ENCODE measurements around the gene C1orf174.

C1orf174 gene

DNA sequence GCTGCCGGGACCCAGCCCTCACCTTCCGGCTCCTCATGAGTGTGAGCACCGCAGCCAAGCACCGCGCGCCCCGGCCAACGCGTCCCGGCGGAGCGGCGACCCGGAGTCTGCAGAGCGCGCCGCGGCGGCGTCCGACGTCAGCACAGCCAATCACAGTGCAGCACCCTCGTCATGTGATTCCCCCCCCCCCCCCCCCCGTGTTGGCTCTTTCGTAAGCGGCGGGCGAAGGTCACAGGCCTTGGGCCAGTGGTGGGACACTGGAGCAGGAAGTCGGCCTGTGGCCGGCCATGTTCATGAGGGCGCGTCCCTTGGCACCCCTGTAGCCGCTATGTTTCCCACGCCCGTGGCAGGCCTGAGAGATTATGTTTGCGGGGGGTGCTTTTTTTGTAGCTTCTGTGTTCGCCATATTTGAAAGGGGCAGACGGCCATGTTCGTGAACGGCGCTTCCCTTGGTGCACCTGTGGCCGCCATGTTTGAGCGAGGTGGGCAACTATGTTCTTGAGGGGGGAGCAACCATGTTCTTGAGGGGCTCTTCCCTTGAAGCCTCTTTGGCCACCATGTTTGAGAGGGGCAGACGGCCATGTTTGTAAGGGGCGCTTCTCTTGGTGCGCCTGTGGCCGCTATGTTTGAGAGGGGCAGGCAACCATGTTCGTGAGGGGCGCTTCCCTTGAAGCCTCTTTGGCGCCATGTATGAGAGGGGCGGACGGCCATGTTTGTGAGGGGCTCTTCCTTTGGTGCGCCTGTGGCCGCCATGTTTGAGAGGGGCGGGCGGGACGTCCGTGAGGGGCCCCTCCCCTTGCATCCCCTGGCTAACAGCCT is at the start of gene C1orf174:
Gene C1orf174 (minus strand): TSS at position 123 of the 819 bp plus-strand sequence. CDS start 86 bp downstream, at position 37.
- DNase-seq (ENCODE audit: low read depth in 1 of 2, low spot score in 1 of 2), result peak; percentile 77 to 95
- in situ Hi-C loops (cut with HindIII; ENCODE audit: low pct_unique_long_range_greater_than_20kb, low sequenced_read_pairs), result no loop called here
- TF ChIP-seq JUND (IDR thresholded peaks at IDR 0.05; ENCODE audit: low read depth), result no peak

GRCh38 chr1:3948344-3948743 is 48.3 kb upstream of the C1orf174 start:
- no peak for DNase-seq (ENCODE audit: low read depth in 1 of 2, low spot score in 1 of 2)
- no peak for TF ChIP-seq JUND (IDR thresholded peaks at IDR 0.05; ENCODE audit: low read depth)
- in situ Hi-C loops (cut with HindIII; ENCODE audit: low pct_unique_long_range_greater_than_20kb, low sequenced_read_pairs), result no loop called here

DNA sequence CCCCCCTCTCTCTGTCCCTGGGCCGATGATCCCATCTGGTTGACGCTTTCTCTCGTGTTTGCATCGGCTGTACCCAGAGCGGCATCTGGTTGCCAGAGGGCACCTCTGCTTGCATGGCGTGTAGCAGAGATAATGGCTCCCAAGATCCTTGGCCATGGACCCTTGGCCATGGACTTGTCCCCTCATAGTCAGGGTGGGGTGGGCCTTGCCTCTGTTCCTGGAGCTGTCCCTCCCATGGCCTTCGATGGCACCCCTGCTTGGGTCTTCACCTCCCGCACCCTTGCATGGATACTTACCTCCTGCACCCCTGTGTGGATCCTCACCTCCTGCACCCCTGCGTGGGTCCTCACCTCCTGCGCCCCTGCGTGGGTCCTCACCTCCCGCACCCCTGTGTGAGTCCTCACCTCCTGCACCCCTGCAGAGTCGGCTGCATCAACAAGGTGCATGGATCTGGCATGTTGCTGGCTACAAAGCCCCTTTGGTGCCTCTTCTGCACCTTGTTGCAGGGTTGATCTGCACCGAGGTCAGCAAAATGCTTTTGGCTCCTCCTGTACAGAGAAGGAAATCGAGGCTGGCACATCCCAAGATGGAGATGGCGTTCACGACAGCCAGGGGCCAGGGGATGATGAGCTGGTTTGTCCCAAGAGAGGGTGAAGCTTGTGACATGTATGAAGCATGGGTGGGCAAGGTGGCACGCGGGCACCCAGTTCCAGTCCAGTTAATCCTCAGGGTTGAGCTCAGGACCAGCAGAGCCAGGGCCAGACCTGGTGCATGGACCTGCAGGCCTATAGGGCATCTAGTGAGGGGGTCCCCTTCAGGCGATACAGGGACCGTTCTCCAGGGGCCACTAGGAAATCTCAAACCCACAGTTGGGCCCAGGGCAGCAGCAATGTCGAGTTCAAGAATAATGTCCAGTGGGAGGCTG is 46.1 kb upstream of the C1orf174 start:
- no peak for DNase-seq (ENCODE audit: low read depth in 1 of 2, low spot score in 1 of 2)
- TF ChIP-seq JUND (IDR thresholded peaks at IDR 0.05; ENCODE audit: low read depth), result no peak
- in situ Hi-C loops (cut with HindIII; ENCODE audit: low pct_unique_long_range_greater_than_20kb, low sequenced_read_pairs), result no loop called here

DNA sequence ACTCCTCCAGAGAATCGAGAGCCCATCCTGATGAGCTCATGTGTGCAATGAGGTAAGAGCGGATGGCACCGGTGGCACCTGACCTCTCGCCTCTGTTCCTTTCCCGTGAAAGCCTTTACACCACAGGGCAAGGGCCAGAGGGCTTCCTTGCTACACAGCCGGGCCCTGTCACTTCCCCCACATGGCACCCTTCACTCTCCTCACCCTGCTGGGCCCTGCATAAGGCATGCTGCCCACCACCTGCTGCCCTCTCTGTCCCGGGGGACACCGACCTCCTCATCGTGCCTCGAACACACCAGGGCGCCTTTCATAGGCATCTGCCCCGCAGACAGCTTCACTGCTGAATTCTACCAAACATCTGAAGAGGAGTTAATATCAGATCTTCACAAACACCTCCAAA is 45.1 kb upstream of the C1orf174 start:
- TF ChIP-seq JUND (IDR thresholded peaks at IDR 0.05; ENCODE audit: low read depth), result no peak
- DNase-seq (ENCODE audit: low read depth in 1 of 2, low spot score in 1 of 2), result no peak
- in situ Hi-C loops (cut with HindIII; ENCODE audit: low pct_unique_long_range_greater_than_20kb, low sequenced_read_pairs), result no loop called here

DNA sequence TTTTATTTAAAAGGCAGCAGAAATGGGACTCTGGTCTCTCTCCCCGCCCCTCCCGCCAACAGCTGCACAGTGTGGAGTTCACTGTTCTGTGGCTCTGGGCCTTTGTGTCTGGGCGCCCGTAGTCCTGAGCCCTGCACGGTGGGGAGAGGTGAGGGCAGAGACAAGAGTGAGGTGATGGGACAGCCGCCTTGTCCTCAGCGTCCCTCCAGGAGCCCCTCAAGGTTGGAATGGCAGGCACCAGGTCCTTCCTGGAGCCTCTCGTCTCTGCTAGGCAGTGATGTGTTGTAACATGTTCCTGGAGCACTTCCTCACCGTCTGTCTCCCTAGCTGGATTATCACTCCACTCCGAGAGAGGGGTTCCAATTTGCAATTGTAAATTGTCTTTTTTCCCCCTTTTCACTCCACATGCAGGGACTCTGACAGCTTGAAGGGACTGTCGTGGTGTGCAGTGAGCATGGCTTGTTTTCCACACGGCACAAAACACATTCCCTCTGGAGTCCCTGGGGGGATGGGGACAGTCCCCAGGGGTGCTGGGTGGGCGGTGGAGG is 44.6 kb upstream of the C1orf174 start:
- no peak for DNase-seq (ENCODE audit: low read depth in 1 of 2, low spot score in 1 of 2)
- in situ Hi-C loops (cut with HindIII; ENCODE audit: low pct_unique_long_range_greater_than_20kb, low sequenced_read_pairs), result no loop called here
- TF ChIP-seq JUND (IDR thresholded peaks at IDR 0.05; ENCODE audit: low read depth), result no peak

DNA sequence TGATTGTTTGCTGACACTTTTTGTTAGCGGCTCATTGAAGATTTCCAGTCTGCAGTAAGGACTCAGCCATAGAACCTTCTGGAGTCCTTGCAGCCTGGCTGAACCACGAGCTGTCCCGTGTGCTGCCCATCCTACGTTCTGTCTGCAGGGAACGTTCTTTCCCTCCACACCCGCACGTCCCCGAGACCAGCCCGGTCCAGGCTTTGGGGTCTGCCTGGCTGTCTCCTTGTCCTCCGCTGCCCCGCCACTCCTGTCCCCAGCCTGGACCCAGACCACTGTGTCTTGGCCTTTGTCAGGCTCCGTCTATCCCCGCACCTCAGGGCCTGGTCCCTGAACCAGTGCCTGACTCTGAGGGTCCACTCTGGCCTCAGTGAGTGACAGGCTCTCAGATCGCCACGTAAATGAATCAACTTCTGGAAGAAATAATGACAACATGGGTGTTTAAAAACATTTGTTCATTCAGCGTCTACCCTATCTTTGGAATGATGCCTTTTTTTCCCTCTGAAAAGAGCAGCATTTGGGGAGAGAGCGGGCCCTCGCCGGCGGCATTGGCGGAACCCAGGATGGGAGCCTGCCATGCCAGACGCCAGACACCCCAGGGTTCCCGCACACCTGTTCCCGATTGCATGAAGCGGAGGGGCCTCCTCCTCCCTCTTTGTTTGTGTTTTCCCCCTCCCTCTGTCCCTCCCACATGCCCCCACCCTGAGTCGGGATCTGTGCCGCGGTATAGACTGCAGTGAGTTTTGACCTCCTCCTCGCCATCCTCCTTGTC is 43.9 kb upstream of the C1orf174 start:
- no peak for TF ChIP-seq JUND (IDR thresholded peaks at IDR 0.05; ENCODE audit: low read depth)
- DNase-seq (ENCODE audit: low read depth in 1 of 2, low spot score in 1 of 2), result no peak
- in situ Hi-C loops (cut with HindIII; ENCODE audit: low pct_unique_long_range_greater_than_20kb, low sequenced_read_pairs), result no loop called here

- TF ChIP-seq JUND (IDR thresholded peaks at IDR 0.05; ENCODE audit: low read depth), result no peak
- no peak for DNase-seq (ENCODE audit: low read depth in 1 of 2, low spot score in 1 of 2)
- in situ Hi-C loops (cut with HindIII; ENCODE audit: low pct_unique_long_range_greater_than_20kb, low sequenced_read_pairs), result no loop called here
These were observed 43.0 kb upstream of the C1orf174 start for GRCh38 chr1:3943123-3943431.

DNA sequence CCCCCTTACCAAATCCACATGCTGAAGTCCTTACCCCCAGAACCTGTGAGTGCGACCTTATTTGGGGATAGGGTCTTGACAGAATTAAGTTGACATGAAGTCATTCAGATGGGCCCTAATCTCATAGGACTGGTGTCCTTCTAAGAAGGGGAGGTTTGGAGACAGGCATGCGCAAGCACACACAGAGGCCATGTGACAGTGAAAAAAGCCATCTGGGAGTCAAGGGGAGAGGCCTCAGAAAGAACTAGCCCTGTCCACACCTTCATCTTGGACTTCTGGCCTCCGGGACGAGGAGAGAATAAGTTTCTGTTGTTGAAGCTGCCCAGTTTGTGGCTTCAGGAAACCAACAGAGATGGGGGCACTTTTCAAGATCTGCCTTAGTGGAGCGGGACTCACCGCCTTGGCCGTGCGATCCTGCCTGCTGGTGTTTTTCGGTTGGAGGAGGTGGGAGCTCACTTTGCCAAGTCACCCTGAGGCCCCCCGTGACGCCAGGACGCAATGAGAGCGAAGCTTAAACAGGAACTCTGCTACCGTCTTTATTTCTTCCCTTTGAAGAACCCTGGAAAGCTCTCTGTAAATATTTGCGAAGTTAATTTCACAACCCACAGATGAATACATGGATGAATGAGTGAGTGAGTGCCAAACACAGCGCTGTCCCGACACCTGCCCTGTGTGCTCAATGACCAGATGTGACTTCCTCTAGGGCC is 42.5 kb upstream of the C1orf174 start:
- no peak for TF ChIP-seq JUND (IDR thresholded peaks at IDR 0.05; ENCODE audit: low read depth)
- no peak for DNase-seq (ENCODE audit: low read depth in 1 of 2, low spot score in 1 of 2)
- in situ Hi-C loops (cut with HindIII; ENCODE audit: low pct_unique_long_range_greater_than_20kb, low sequenced_read_pairs), result no loop called here

- no peak for DNase-seq (ENCODE audit: low read depth in 1 of 2, low spot score in 1 of 2)
- no peak for TF ChIP-seq JUND (IDR thresholded peaks at IDR 0.05; ENCODE audit: low read depth)
- in situ Hi-C loops (cut with HindIII; ENCODE audit: low pct_unique_long_range_greater_than_20kb, low sequenced_read_pairs), result no loop called here
These were observed 40.8 kb upstream of the C1orf174 start for GRCh38 chr1:3940754-3941345.

- no peak for TF ChIP-seq JUND (IDR thresholded peaks at IDR 0.05; ENCODE audit: low read depth)
- DNase-seq (ENCODE audit: low read depth in 1 of 2, low spot score in 1 of 2), result no peak
- in situ Hi-C loops (cut with HindIII; ENCODE audit: low pct_unique_long_range_greater_than_20kb, low sequenced_read_pairs), result no loop called here
These were observed 40.1 kb upstream of the C1orf174 start for GRCh38 chr1:3940081-3940753.

Data from T47D (cell line).